ENCODE results near the gene RAD52. TPM values are rescaled to one million over a fixed set of nuclear protein-coding genes. Genes with fewer than 3 reads are reported as not detected.
A peak's percentile ranks its signal among the peaks of the same experiment; 100 is the strongest.

RAD52 gene
- total RNA-seq, 1 experiment from 2014 or later = 19.2 TPM

DNA sequence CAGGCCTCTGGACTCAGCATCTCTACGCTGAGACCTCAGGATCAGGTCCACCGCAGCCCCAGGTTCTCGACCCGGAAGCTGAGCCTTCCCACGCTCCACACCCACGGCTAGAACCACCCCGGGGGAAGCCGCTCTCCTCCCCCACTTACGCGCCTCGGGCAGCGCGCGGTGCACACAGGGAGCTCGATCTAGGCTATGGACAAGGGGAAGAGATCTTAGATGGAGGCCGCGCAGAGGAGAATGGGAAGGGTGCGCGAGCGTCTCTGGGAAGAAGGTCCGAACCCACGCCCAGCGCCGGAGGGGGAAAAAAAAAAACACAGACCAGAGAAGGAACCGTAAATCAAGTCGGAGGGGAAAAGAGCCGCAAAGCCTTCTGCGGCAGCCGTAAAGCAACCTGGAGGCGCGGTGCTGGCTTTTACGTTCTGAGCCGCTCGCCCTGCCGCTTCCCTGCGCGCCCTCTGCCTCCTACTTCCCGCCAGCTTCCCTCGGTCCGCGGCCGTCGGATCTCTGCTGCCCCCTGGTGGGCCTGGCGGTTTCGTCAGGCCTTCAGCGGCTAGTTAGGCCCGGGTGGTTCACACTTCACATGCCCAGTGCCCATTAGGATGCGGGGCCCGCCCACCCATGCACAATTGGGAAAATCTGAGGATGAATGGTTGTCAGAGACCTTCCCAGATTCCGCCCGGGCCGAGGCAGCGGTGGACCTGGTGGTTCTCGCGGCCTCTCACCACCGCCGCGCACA lies at the start of gene RAD52 (continued):
- TF ChIP-seq, protein P1, sequence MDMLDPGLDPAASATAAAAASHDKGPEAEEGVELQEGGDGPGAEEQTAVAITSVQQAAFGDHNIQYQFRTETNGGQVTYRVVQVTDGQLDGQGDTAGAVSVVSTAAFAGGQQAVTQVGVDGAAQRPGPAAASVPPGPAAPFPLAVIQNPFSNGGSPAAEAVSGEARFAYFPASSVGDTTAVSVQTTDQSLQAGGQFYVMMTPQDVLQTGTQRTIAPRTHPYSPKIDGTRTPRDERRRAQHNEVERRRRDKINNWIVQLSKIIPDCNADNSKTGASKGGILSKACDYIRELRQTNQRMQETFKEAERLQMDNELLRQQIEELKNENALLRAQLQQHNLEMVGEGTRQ (CRISPR knock-in tag; IDR thresholded peaks at IDR 0.05) = peak; percentile 10; the same call in 1 of the 2 replicates
- TF ChIP-seq JAZF1 (CRISPR knock-in tag; IDR thresholded peaks at IDR 0.05) = no peak
- TF ChIP-seq MYBL2 (CRISPR knock-in tag; IDR thresholded peaks at IDR 0.05) = no peak; the same call in 1 of the 2 replicates
- no peak for TF ChIP-seq TEAD4 (CRISPR knock-in tag; IDR thresholded peaks at IDR 0.05)
- TF ChIP-seq, protein P2, sequence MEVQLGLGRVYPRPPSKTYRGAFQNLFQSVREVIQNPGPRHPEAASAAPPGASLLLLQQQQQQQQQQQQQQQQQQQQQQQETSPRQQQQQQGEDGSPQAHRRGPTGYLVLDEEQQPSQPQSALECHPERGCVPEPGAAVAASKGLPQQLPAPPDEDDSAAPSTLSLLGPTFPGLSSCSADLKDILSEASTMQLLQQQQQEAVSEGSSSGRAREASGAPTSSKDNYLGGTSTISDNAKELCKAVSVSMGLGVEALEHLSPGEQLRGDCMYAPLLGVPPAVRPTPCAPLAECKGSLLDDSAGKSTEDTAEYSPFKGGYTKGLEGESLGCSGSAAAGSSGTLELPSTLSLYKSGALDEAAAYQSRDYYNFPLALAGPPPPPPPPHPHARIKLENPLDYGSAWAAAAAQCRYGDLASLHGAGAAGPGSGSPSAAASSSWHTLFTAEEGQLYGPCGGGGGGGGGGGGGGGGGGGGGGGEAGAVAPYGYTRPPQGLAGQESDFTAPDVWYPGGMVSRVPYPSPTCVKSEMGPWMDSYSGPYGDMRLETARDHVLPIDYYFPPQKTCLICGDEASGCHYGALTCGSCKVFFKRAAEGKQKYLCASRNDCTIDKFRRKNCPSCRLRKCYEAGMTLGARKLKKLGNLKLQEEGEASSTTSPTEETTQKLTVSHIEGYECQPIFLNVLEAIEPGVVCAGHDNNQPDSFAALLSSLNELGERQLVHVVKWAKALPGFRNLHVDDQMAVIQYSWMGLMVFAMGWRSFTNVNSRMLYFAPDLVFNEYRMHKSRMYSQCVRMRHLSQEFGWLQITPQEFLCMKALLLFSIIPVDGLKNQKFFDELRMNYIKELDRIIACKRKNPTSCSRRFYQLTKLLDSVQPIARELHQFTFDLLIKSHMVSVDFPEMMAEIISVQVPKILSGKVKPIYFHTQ (CRISPR knock-in tag; IDR thresholded peaks at IDR 0.05) = no peak
- TF ChIP-seq, protein P3, sequence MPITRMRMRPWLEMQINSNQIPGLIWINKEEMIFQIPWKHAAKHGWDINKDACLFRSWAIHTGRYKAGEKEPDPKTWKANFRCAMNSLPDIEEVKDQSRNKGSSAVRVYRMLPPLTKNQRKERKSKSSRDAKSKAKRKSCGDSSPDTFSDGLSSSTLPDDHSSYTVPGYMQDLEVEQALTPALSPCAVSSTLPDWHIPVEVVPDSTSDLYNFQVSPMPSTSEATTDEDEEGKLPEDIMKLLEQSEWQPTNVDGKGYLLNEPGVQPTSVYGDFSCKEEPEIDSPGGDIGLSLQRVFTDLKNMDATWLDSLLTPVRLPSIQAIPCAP (CRISPR knock-in tag; IDR thresholded peaks at IDR 0.05) = no peak
- no peak for TF ChIP-seq ESRRA (CRISPR knock-in tag; IDR thresholded peaks at IDR 0.05; ENCODE audit: borderline replicate concordance)
- no peak; the same call in 1 of the 2 replicates for TF ChIP-seq FOXK1 (CRISPR knock-in tag; IDR thresholded peaks at IDR 0.05)
- TF ChIP-seq IRF2 (CRISPR knock-in tag; IDR thresholded peaks at IDR 0.05; ENCODE audit: borderline replicate concordance, low read depth) = no peak
- peak; percentile 29; the same call in 1 of the 2 replicates for TF ChIP-seq SP1 (CRISPR knock-in tag; conservative IDR thresholded peaks at IDR 0.05)
- TF ChIP-seq, protein P4, sequence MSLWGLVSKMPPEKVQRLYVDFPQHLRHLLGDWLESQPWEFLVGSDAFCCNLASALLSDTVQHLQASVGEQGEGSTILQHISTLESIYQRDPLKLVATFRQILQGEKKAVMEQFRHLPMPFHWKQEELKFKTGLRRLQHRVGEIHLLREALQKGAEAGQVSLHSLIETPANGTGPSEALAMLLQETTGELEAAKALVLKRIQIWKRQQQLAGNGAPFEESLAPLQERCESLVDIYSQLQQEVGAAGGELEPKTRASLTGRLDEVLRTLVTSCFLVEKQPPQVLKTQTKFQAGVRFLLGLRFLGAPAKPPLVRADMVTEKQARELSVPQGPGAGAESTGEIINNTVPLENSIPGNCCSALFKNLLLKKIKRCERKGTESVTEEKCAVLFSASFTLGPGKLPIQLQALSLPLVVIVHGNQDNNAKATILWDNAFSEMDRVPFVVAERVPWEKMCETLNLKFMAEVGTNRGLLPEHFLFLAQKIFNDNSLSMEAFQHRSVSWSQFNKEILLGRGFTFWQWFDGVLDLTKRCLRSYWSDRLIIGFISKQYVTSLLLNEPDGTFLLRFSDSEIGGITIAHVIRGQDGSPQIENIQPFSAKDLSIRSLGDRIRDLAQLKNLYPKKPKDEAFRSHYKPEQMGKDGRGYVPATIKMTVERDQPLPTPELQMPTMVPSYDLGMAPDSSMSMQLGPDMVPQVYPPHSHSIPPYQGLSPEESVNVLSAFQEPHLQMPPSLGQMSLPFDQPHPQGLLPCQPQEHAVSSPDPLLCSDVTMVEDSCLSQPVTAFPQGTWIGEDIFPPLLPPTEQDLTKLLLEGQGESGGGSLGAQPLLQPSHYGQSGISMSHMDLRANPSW (CRISPR knock-in tag; conservative IDR thresholded peaks at IDR 0.05; ENCODE audit: low read depth) = no peak
- TF ChIP-seq ZNF138 (CRISPR knock-in tag; conservative IDR thresholded peaks at IDR 0.05) = no peak
- peak; percentile 84 for TF ChIP-seq ETV6 (CRISPR knock-in tag; IDR thresholded peaks at IDR 0.05)

DNA sequence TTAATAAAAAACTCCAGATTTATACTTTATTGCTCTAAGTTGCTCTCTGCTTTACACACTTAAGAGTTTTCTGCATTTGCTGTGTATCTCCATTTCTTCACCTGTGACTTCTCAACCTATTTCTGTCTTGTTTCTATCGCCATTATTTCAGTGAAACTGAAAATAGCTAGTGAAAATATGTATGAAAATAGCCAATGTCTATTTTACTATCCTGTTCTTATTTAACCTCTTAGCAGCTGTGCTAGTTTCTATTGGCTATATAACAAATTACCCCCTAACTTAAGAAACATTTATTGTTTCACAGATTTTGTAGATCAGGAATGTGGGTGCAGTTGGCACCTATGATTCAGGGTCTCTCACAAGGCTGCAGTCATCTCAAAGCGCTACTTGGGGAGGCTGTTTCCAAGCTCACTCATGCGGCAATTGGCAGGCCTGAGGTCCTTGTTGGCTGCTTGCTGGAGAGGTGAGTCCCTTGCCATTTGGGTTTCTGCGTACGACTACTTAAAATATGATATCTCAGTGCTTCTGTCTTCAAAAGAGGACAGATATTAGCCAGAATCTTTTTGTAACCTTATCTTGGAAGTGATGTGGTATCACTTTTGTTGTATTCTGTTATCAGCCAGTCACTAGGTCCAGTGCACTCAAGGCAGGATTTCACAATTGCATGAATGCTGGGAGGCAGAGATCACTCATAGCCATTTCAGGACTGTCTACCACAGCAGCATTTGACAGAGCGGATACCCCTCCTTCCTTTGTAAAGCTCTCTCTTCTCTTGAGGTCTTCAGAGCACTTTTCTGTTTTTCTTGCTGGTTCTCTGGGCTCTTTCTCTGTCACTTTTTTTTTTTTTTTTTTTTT lies 48.8 kb upstream of the RAD52 start:
- Mint-ChIP-seq H3K27me3 (ENCODE audit: low read depth) (no peaks in the 10 kb centered on the region), H3K9me3 (no peaks in the 10 kb centered on the region), H3K4me1 (peaks cover under 1% of the 10 kb centered on the region), H3K36me3 (peaks cover 5% of the 10 kb centered on the region), H3K4me3 (no peak overlapping the region), H3K27ac (0 out of 2 replicates have a peak overlapping the region, but pooled peaks have one; percentile 16)
- ATAC-seq (no peak), DNase-seq (ENCODE audit: low spot score) (no peak)
- POLR2A ChIA-PET = interaction anchor here (0.6 kb wide), 1 partner anchor 91 kb away, joined by 6 read pairs; no protein-coding TSS in a partner anchor
- CTCF ChIA-PET = interaction anchor here (0.7 kb wide), 1 partner anchor 49 kb away, joined by 3 read pairs; the partner anchor contains the start of gene RAD52
- TF ChIP-seq, protein P5, sequence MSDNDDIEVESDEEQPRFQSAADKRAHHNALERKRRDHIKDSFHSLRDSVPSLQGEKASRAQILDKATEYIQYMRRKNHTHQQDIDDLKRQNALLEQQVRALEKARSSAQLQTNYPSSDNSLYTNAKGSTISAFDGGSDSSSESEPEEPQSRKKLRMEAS (CRISPR knock-in tag; IDR thresholded peaks at IDR 0.05) = no peak
- TF ChIP-seq, protein P6, sequence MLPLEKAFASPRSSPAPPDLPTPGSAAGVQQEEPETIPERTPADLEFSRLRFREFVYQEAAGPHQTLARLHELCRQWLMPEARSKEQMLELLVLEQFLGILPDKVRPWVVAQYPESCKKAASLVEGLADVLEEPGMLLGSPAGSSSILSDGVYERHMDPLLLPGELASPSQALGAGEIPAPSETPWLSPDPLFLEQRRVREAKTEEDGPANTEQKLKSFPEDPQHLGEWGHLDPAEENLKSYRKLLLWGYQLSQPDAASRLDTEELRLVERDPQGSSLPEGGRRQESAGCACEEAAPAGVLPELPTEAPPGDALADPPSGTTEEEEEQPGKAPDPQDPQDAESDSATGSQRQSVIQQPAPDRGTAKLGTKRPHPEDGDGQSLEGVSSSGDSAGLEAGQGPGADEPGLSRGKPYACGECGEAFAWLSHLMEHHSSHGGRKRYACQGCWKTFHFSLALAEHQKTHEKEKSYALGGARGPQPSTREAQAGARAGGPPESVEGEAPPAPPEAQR (CRISPR knock-in tag; IDR thresholded peaks at IDR 0.05) = no peak
- no peak for TF ChIP-seq MYBL2 (CRISPR knock-in tag; IDR thresholded peaks at IDR 0.05)
- TF ChIP-seq, protein P7, sequence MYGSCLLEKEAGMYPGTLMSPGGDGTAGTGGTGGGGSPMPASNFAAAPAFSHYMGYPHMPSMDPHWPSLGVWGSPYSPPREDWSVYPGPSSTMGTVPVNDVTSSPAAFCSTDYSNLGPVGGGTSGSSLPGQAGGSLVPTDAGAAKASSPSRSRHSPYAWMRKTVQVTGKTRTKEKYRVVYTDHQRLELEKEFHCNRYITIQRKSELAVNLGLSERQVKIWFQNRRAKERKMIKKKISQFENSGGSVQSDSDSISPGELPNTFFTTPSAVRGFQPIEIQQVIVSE (CRISPR knock-in tag; IDR thresholded peaks at IDR 0.05; ENCODE audit: borderline replicate concordance) = no peak
- TF ChIP-seq ZNF423 (CRISPR knock-in tag; IDR thresholded peaks at IDR 0.05) = no peak
- no peak for TF ChIP-seq SP1 (CRISPR knock-in tag; conservative IDR thresholded peaks at IDR 0.05)
- TF ChIP-seq, protein P8, sequence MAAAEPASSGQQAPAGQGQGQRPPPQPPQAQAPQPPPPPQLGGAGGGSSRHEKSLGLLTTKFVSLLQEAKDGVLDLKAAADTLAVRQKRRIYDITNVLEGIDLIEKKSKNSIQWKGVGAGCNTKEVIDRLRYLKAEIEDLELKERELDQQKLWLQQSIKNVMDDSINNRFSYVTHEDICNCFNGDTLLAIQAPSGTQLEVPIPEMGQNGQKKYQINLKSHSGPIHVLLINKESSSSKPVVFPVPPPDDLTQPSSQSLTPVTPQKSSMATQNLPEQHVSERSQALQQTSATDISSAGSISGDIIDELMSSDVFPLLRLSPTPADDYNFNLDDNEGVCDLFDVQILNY (CRISPR knock-in tag; IDR thresholded peaks at IDR 0.05) = no peak
- TF ChIP-seq ZNF396 (CRISPR knock-in tag; IDR thresholded peaks at IDR 0.05; ENCODE audit: borderline replicate concordance) = no peak
- TF ChIP-seq, protein P9, sequence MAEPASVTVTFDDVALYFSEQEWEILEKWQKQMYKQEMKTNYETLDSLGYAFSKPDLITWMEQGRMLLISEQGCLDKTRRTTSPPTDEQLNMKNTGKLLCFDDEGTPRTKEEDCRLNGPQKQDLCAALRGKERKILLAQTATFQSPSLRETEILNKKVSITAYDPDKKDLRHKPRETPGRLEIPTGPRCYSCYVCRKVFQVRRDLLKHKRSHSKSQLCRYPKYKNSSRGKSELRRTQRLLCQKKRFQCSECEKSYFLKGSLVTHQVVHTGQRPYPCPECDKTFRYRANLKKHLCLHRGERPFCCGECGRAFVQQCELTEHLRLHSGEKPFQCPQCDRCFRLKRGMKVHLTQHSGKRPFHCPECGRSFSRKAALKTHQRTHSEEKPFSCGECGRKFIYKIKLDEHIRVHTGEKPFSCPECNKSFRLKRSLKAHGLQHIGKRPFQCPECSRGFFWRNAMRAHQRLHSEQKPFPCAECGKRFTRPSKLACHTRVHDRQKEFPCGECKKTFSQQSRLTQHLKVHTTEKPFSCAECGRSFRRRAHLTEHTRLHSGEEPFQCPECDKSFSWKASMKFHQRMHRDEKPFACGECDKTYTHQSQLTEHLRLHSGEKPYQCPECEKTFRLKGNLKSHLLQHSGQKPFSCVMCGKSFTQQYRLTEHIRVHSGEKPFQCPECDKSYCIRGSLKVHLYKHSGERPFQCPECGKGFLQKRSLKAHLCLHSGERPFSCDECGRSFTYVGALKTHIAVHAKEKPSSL (CRISPR knock-in tag; conservative IDR thresholded peaks at IDR 0.05) = no peak

Measured in WTC11 (cell line).